Measurements from ENCODE around the gene CITED2.
"Not testable (repeated sequence)": the region's sequence is repeated elsewhere in the genome, so short reads cannot be mapped to it uniquely, and the experiment has no call there.

The CITED2 gene

GRCh38 chr6:139364302-139364981 is 10.0 kb downstream of the CITED2 start:
- no peak for DNase-seq (ENCODE audit: low spot score)

- DNase-seq (ENCODE audit: low spot score): not testable (repeated sequence)
Observed at GRCh38 chr6:139363797-139364196, 10.7 kb downstream of the CITED2 start.

- DNase-seq (ENCODE audit: low spot score): not testable (repeated sequence)
Observed at GRCh38 chr6:139363123-139363522, 11.3 kb downstream of the CITED2 start.

GRCh38 chr6:139361211-139361610 is 13.2 kb downstream of the CITED2 start:
- DNase-seq (ENCODE audit: low spot score): no peak

DNA sequence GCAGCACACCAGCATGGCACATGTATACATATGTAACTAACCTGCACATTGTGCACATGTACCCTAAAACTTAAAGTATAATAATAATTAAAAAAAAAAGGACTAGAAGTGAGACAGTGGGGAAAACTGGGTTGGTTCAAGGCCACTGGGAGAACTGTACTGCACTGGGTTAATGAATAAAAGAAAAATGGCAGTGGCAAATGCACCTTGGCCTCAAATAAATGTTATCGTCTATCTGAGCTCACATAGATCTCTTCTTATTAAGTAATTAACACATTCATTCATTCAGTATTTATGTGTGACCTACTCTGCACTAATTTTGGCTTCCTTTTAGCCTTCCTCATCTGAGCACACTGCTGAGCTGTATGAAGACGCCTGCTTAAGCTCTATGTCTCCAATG is 17.5 kb downstream of the CITED2 start:
- DNase-seq (ENCODE audit: low spot score): no peak

GRCh38 chr6:139355777-139356445 is 18.5 kb downstream of the CITED2 start:
- no peak for DNase-seq (ENCODE audit: low spot score)

- DNase-seq (ENCODE audit: low spot score): no peak
Observed at GRCh38 chr6:139355172-139355571, 19.3 kb downstream of the CITED2 start.

GRCh38 chr6:139354189-139354588 is 20.3 kb downstream of the CITED2 start:
- DNase-seq (ENCODE audit: low spot score): no peak

DNA sequence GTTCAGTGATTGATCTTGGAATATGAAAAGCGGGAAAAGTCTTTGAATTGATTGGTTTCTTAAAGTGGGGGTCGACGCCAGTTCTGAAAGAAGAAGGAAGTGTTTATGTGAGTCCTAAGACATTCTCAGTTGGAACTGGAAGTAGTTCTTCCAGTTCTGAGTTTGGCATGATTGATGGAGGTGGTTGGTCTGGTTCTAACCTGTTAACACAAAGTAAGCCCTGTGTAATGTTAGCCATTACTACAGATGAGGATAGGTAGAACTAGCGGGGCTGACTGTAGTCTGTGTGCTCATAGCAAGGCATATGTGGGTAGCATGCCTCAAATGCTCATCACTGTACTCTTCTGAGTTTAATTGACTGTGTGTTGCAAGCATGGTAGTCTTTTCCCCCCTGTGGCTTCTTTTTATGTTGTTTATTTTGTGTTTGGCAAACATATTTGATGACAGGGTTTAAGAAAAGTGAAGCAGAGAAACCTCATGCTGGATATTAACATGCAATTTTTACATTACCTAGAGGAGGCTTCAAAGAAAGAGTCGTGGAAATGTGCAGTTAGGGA is 24.9 kb downstream of the CITED2 start:
- DNase-seq (ENCODE audit: low spot score): no peak

GRCh38 chr6:139346392-139346791 is 28.1 kb downstream of the CITED2 start:
- no peak for DNase-seq (ENCODE audit: low spot score)

DNA sequence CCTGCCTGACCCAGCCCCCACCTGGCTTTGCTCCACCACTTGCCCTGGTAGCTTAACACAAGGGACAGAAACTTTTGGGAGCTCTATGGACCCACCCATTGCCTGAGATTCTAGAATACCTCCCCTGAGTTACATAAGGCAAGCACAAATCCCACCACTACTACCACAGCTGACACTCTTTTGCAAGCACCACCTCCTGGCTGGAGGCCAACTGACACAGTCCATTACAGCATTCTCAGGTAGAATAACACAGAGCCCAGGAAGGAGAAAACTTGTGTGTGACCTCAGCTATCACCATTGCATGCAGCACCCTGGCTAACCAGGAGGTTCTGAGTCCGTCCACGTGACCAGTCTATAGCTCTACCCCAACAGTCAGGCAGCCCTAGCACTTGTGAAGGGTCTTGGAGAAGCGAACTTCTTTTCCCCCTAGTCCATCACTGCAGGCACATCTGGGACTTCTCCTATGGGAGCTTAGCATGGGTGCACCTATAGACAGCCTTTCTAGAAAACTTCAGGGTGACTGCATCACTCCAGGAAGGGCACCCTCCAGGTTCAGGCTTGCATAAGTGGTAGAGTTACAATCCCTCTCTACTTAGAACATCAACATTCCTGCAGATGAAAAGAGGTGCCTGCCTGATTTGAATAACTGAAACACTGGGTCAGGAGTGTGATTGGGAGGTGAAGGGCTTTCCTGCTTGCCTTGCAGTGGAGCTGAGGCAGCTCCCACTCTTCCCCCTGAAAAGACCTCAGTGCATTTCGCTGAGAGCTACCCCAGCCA is 30.1 kb downstream of the CITED2 start:
- DNase-seq (ENCODE audit: low spot score): no peak

GRCh38 chr6:139343052-139343750 is 31.2 kb downstream of the CITED2 start:
- no peak for DNase-seq (ENCODE audit: low spot score)

DNA sequence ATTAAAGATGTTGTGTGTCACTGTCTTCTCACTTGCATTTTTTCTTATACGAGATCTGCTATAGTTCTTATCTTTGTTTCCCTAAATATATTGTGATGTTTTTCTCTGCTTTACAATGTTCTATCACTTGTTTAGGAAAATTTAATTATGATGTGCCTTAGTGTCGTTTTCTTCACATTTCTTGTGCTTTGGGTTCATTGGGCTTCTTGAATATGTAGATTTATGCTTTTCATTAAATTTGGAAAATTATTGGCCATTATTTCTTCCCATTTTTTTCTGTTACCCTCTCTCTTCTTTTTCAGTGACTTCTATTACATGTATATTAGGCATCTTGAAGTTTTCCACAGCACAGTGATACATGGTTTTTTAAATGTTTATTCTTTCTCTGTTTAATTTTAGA is 33.4 kb downstream of the CITED2 start:
- no peak for DNase-seq (ENCODE audit: low spot score)

DNA sequence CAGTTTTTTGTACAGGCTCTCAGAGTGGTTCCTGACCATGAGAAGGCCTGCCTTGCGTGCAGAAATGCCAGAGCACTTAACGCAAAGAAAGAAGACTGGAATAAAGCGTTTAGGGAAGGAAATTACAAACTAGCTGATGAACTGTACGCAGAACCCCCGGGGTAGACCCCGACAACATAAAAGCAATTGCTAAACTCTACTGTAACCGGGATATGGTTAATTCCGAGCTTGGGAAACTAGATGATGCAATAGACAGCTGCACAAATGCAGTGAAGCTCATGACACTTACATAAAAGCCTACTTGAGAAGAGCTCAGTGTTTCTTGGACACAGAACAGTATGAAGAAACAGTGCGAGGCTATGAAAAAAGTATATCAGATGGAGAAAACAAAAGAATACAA is 35.7 kb downstream of the CITED2 start:
- DNase-seq (ENCODE audit: low spot score): no peak

- DNase-seq (ENCODE audit: low spot score): no peak
Observed at GRCh38 chr6:139337830-139338229, 36.6 kb downstream of the CITED2 start.

DNA sequence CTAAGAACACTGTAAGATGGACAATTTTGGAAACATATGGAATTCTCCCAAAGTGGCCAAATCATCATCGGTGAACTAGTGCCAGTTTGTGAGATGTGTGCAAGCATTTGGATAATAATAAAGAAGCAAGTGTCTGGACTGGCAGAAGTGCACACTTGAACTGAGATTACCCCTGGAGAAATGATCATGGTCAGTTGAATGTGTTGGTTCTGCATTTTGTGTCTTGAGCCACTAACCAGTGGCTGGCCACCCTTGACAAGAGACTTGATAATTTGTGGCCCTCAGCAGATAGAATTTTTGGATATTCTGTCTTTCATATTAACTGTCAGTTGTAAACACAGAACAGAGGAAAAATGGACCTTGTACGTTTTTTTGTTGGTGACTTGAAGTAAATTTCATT is 37.4 kb downstream of the CITED2 start:
- no peak for DNase-seq (ENCODE audit: low spot score)

DNA sequence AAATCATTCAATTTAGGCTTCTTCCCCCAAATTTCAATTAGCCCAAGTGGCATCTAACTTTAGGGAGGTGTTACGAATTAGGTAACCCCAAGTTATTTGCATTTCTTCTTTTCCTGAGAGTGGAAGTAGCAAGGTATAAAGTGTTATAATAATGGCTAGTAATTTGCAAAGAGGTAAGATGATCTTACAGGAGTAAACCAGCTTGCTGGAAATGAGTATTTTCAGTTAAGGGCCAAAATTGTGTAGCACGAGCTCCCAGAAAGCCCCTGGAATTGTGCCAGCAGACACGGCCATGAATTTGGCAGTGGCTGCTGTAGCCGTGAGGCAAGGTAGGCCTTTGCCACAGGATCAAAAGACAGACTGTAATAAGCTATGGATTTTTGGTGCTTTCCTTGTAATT is 38.0 kb downstream of the CITED2 start:
- DNase-seq (ENCODE audit: low spot score): no peak

DNA sequence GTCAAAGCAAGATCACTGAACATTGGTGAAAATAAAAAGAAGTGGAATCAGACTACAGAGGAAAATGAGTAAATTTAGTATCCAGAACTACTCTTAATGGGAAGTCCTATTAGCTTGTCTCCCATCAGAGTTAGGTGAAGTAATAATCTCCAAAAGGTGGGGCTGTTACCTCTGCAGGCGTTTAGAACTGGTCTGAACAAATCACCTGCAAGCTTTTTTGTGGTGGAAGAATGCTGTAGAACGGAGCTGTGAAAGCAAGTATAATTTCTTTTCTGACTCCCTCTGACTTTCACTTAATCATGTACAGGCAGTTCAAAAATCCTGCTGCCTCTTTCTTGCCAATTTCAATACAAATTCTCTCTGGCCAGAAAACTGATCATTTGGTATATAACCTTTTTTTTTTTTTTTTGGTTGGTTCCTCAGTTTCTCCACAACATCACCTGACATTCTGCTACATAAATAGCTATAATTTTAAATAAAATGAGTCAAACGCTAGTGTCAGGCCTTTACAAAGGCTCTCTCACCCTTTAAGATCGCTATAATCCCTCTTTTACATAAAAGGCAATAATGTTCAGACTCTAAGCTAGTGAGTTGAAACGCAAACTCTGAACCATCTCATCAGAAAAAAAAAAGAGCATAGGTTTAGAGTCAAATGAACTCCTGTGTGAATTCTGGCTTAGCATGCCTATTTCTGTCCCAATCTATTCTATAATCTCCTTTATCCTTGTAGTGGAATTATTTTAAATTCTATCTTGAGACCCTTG is 38.8 kb downstream of the CITED2 start:
- no peak for DNase-seq (ENCODE audit: low spot score)

GRCh38 chr6:139334806-139335446 is 39.5 kb downstream of the CITED2 start:
- DNase-seq (ENCODE audit: low spot score): no peak

DNA sequence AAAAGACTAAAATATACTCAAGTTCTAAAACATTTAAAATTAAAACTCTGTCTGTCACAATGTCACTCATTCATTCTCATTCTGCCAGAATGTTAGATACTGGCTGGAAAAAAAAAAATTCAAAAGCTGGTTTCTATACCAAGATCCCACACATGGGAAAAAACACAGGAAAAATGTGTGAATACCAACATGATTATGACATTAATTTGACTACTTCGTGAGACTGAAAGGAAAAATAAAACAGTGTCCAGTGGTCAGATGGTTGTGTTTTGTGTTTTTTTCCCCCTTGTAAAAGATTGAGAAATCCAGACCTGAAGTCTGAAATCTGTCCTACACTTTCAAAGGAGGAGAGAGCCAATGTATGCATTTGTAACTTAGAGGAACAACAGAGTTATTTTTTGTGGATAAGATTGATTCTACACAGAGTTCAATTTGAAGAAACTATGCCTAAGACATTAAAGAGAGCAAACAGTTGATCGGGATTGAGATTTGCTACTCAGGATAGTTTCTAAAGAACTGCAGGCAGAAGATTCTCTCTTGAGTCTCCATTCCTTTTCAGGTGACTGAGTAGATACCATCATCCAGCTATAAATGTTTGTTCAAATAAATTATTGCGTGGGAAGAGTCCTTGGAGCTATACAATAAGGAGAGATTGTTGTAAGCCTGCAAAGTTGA is 43.5 kb downstream of the CITED2 start:
- DNase-seq (ENCODE audit: low spot score): no peak
